T-cell (primary cell): ENCODE results near the gene ARSG. TPM values are rescaled to one million over a fixed set of nuclear protein-coding genes. Genes with fewer than 3 reads are reported as not detected.
A peak's percentile ranks its signal among the peaks of the same experiment; 100 is the strongest.

Source experiments
- ATAC-seq, 4 experiments: fragments of 200-7000 bp in 3 of 4; fragments of 150-1000 bp in 1 of 4; cut with Tn5 transposase; replicated peaks in 1 of 4; 1 replicate in 3 of 4; 2 replicates in 1 of 4; pipeline ENCODE4 v1.10.0; 2021; ENCODE audit warnings: moderate library complexity in 3 of 4, mild to moderate bottlenecking in 2 of 4, moderate number of reproducible peaks in 1 of 4
- CTCF ChIA-PET, 2 donors: fragments of 300-600 bp; sonication (Branson Sonifier 250); formaldehyde crosslinking; loops; one replicate each; lab custom pipeline; 2022; ENCODE audit warnings: antibody characterized with exemption in 2 of 2; lab: Charles Lee
- POLR2A ChIA-PET, 2 donors: fragments of 300-600 bp; sonication (Branson Sonifier 250); formaldehyde crosslinking; loops; one replicate each; lab custom pipeline; 2022; ENCODE audit warnings: antibody characterized with exemption in 2 of 2; lab: Charles Lee
- DNase-seq, 35 experiments: peaks; one replicate each; pipeline versions ENCODE4 v3.0.0 to v3.0.0-alpha.2; 2013 to 2023
- H3K27ac ChIP-seq: one replicate; pipeline ENCODE4 v1.5.1; 2013; ENCODE audit warnings: low read length
- H3K27me3 ChIP-seq, 2 experiments: replicated peaks in 1 of 2; 1 replicate in 1 of 2; 2 replicates in 1 of 2; pipeline versions ENCODE4 v1.6.1 to v1.7.0; 2013; ENCODE audit warnings: low read length in 1 of 2, mixed read lengths in 1 of 2; ENCODE audit not compliant: control insufficient read depth in 2 of 2, insufficient read depth in 2 of 2; ENCODE audit errors: extremely low read depth in 1 of 2
- H3K36me3 ChIP-seq, 2 donors: 1 replicate in 1 of 2; 2 replicates in 1 of 2; pipeline versions ENCODE4 v1.6.1 to v1.7.0; 2013; ENCODE audit warnings: low read length in 1 of 2; ENCODE audit not compliant: control insufficient read depth in 2 of 2, insufficient read depth in 1 of 2; ENCODE audit errors: extremely low read depth in 1 of 2
- H3K4me1 ChIP-seq, 2 experiments: 1 replicate in 1 of 2; 2 replicates in 1 of 2; pipeline versions ENCODE4 v1.6.1 to v1.7.0; 2013; ENCODE audit warnings: low read length in 2 of 2, mixed read lengths in 1 of 2; ENCODE audit not compliant: insufficient read depth in 2 of 2, control insufficient read depth in 1 of 2; ENCODE audit errors: extremely low read depth in 1 of 2
- H3K4me3 ChIP-seq, 2 donors: 1 replicate in 1 of 2; 2 replicates in 1 of 2; pipeline versions ENCODE4 v1.5.1 to v1.7.0; 2013; ENCODE audit warnings: mild to moderate bottlenecking in 2 of 2, low read length in 1 of 2, moderate library complexity in 1 of 2; ENCODE audit not compliant: control insufficient read depth in 1 of 2; ENCODE audit errors: extremely low read depth in 1 of 2
- H3K9me3 ChIP-seq: 2 replicates; pipeline ENCODE4 v1.7.0; 2013
- H3K27ac Mint-ChIP-seq, 2 donors: one replicate each; pipeline ENCODE4 v1.8.0; 2020 to 2021; ENCODE audit warnings: mild to moderate bottlenecking in 2 of 2, mixed read lengths in 2 of 2
- H3K27me3 Mint-ChIP-seq, 2 donors: one replicate each; pipeline ENCODE4 v1.8.0; 2021 to 2022; ENCODE audit warnings: mixed read lengths in 2 of 2
- H3K36me3 Mint-ChIP-seq: one replicate; pipeline ENCODE4 v1.8.0; 2021; ENCODE audit warnings: mixed read lengths
- H3K4me1 Mint-ChIP-seq, 3 donors: one replicate each; pipeline ENCODE4 v1.8.0; 2020 to 2022; ENCODE audit warnings: mixed read lengths in 3 of 3, mild to moderate bottlenecking in 1 of 3
- H3K4me3 Mint-ChIP-seq, 3 donors: one replicate each; pipeline ENCODE4 v1.8.0; 2020 to 2022; ENCODE audit warnings: mild to moderate bottlenecking in 3 of 3, mixed read lengths in 3 of 3, moderate library complexity in 3 of 3
- H3K9me3 Mint-ChIP-seq, 3 donors: one replicate each; pipeline ENCODE4 v1.8.0; 2020 to 2022; ENCODE audit warnings: mixed read lengths in 3 of 3
- WGBS: methylation state at CpG from one replicate; pipeline ENCODE4 v1.1.5; 2013; ENCODE audit warnings: missing lambda C conversion rate; ENCODE audit not compliant: insufficient coverage; 5-methylcytosine and 5-hydroxymethylcytosine counted together
- total RNA-seq, 35 experiments: library from RNA in 6 of 35; stranded (reverse) in 6 of 35; fragments of 120-200 nt in 1 of 35; gene quantifications; one replicate each; pipeline versions ENCODE4 v1.2.1 to v1.2.4 and lab custom pipeline; 2013 to 2026

The ARSG gene
- total RNA-seq, 5 donors from 2014 or later (not counting 1 experiment from before 2014, with no cell fraction given): 14.5 to 22.9 (median 17.8) TPM

DNA sequence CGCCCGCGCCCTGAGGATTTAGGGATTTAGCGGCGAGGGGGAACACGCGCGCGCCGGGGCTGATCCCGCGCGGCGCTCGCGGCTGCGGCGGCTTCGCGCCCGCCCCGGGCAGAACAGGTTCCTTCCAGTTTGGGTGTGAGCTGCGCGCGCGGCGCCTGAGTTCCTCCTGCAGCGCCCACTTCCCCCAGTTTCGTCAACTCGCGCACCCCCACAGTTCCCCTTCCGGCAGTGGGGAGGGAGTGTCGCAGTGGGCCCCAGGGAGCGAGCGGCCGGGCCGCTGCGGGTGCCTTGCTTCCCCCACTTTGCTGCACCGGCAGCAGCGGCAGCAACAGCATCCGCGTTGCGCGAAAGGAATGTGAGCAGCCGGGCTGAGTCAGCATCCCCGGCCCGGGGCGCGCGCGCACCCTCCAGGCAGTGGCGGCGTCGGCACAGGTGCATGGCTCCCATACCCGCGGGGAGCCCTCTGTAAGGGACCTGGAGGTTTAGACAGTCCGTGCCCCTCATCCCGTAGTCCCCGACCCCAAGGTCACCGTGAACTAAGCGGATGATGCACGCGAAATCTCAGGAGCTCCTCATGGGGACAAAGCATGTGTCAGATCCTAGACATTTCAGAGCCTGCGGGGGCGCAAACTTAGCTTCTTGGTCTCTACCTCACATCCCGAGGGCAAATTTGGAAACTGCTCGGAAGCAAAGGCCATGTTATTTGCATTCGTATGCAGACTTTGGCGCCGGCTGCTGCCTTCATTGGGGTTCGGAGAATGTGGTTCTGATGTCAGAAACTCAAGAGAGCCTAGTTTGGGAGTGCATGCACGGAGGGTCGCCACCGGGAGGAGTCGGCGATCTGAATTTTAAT is 767 bp downstream of the ARSG start:
- Mint-ChIP-seq H3K4me1 (peaks cover 62 to 76% (median 69%) of the 10 kb centered on the region in 3 donors), H3K27me3 (no peaks in the 10 kb centered on the region), H3K27ac (peak overlapping the region; percentile 92), H3K36me3 (no peaks in the 10 kb centered on the region), H3K9me3 (no peaks in the 10 kb centered on the region), H3K4me3 (peak overlapping the region; percentile 78 to 99 (median 83))
- 3% methylated on average over 71 of the region's 76 CpGs for WGBS
- Histone ChIP-seq H3K27ac (peak overlapping the region; percentile 88), H3K27me3 (no peaks in the 10 kb centered on the region), H3K4me1 (peaks cover 27 to 78% of the 10 kb centered on the region in 2 experiments), H3K36me3 (no peaks in the 10 kb centered on the region), H3K9me3 (no peaks in the 10 kb centered on the region), H3K4me3 (peak overlapping the region; percentile 62 to 66)
- ChIA-PET CTCF (interaction anchor here in 1 of 2 donors (0.7 kb wide), 1 partner anchor 110 kb away, joined by 4 read pairs; no protein-coding TSS in a partner anchor), POLR2A (interaction anchor here (0.7 to 1.1 kb wide), 4 partner anchors 55 to 175 kb away, joined by 3 to 4 read pairs (median 3); no protein-coding TSS in a partner anchor)
- DNase-seq (peak; percentile 89 to 97 (median 95)), ATAC-seq (peak; percentile 75 to 79 (median 76))

DNA sequence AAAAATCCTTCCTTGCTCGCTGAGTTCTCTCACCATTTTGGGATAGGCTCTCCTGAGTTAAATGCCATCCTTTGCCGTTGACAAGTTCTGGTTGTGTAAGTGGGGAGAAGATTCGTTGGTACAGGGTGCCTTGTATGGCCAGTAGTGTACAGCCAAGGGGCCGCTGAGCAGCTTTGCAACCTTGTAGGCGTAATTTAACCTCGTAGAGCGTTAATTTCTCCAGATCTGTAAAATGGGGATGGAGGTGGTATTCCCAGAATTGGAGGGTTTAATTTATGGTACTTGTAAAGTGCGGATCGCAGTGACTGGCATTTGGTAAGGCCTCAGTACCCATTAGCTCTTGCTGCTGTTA is 1.4 kb downstream of the ARSG start:
- H3K4me1 Mint-ChIP-seq: peaks cover 63 to 77% (median 69%) of the 10 kb centered on the region in 3 donors
- Histone ChIP-seq H3K27ac (peak overlapping the region; percentile 88), H3K36me3 (no peaks in the 10 kb centered on the region), H3K4me1 (peaks cover 33 to 84% of the 10 kb centered on the region in 2 experiments), H3K4me3 (peak overlapping the region; percentile 62 to 66), H3K27me3 (no peaks in the 10 kb centered on the region), H3K9me3 (no peaks in the 10 kb centered on the region)
- no peaks in the 10 kb centered on the region for H3K27me3 Mint-ChIP-seq
- 42% methylated on average over 4 of the region's 9 CpGs for WGBS
- DNase-seq (no peak), ATAC-seq (no peak)
- CTCF ChIA-PET: interaction anchor here in 1 of 2 donors (0.6 kb wide), 1 partner anchor 30 kb away, joined by 4 read pairs; no protein-coding TSS in a partner anchor
- no peaks in the 10 kb centered on the region for H3K9me3 Mint-ChIP-seq
- H3K27ac Mint-ChIP-seq: peak overlapping the region; percentile 92
- POLR2A ChIA-PET: interaction anchor here in 1 of 2 donors (1.1 kb wide), 1 partner anchor 54 kb away, joined by 3 read pairs; no protein-coding TSS in a partner anchor
- no peaks in the 10 kb centered on the region for H3K36me3 Mint-ChIP-seq
- peak overlapping the region; percentile 78 to 99 (median 83) for H3K4me3 Mint-ChIP-seq

DNA sequence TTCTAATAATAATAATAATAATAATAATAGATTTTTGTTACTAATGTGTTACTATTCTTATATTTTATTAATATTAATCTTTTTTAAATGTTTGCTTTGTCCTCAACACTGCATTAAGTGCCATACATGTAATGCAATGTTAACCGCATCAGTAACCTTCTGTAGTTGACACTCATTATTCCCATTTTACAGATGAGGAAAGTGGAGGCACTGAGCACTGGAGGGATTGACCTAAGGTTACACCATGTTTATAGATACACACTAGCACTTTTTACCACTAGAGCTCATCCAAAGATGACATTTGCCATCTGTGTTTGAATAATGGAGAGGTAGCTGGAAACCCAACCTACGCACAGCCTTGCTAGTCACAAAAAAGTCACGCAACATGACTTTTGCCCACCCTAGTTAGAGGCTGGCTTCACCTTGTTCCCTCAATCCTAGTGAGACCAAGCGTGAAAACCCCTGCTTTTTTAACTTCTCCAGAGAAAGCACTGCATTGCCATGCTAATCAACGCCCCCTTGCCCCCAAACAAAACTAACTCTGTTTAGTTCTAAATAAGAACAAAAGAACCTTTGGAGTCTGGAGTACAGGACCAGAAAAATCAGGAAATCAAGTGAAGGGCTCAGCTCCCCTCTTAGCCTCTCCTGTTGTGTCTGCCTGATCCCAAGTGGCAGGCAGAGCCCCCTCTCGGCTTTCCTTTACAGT is 2.3 kb downstream of the ARSG start:
- Mint-ChIP-seq H3K27ac (peak overlapping the region in 1 of 2 donors; percentile 67), H3K4me1 (peaks cover 63 to 78% (median 68%) of the 10 kb centered on the region in 3 donors), H3K4me3 (no peak overlapping the region), H3K9me3 (no peaks in the 10 kb centered on the region), H3K36me3 (no peaks in the 10 kb centered on the region), H3K27me3 (no peaks in the 10 kb centered on the region)
- DNase-seq (no peak), ATAC-seq (no peak)
- no peak overlapping the region for H3K4me3 ChIP-seq
- CTCF ChIA-PET: interaction anchor here in 1 of 2 donors (0.6 kb wide), 1 partner anchor 31 kb away, joined by 4 read pairs; no protein-coding TSS in a partner anchor
- POLR2A ChIA-PET: interaction anchor here in 1 of 2 donors (1.1 kb wide), 1 partner anchor 53 kb away, joined by 3 read pairs; no protein-coding TSS in a partner anchor
- no peak overlapping the region for H3K27ac ChIP-seq
- H3K36me3 ChIP-seq: no peaks in the 10 kb centered on the region
- no peaks in the 10 kb centered on the region for H3K9me3 ChIP-seq
- 98% methylated on average over 4 of the region's 6 CpGs for WGBS
- H3K27me3 ChIP-seq: no peaks in the 10 kb centered on the region
- peaks cover 38 to 84% of the 10 kb centered on the region in 2 experiments for H3K4me1 ChIP-seq

- Mint-ChIP-seq H3K4me1 (peaks cover 63 to 75% (median 65%) of the 10 kb centered on the region in 3 donors), H3K27me3 (no peaks in the 10 kb centered on the region), H3K36me3 (no peaks in the 10 kb centered on the region), H3K4me3 (no peak overlapping the region), H3K9me3 (no peaks in the 10 kb centered on the region), H3K27ac (peak overlapping the region in 1 of 2 donors; percentile 67)
- Histone ChIP-seq H3K4me3 (no peak overlapping the region), H3K9me3 (no peaks in the 10 kb centered on the region), H3K36me3 (no peaks in the 10 kb centered on the region), H3K4me1 (peaks cover 40 to 79% of the 10 kb centered on the region in 2 experiments), H3K27me3 (no peaks in the 10 kb centered on the region), H3K27ac (no peak overlapping the region)
- 100% methylated on average over 2 of the region's 3 CpGs for WGBS
- ChIA-PET CTCF (no interaction called here), POLR2A (no interaction called here)
- ATAC-seq (no peak), DNase-seq (no peak)
These were observed 2.9 kb downstream of the ARSG start for GRCh38 chr17:68294196-68294555.

GRCh38 chr17:68294617-68295016 is 3.3 kb downstream of the ARSG start:
- Histone ChIP-seq H3K27ac (no peak overlapping the region), H3K27me3 (no peaks in the 10 kb centered on the region), H3K36me3 (no peaks in the 10 kb centered on the region), H3K9me3 (no peaks in the 10 kb centered on the region), H3K4me1 (peaks cover 36 to 75% of the 10 kb centered on the region in 2 experiments), H3K4me3 (no peak overlapping the region)
- ChIA-PET POLR2A (no interaction called here), CTCF (no interaction called here)
- Mint-ChIP-seq H3K4me3 (peak overlapping the region in 1 of 3 donors; percentile 29), H3K27me3 (no peaks in the 10 kb centered on the region), H3K36me3 (no peaks in the 10 kb centered on the region), H3K9me3 (no peaks in the 10 kb centered on the region), H3K27ac (peak overlapping the region; percentile 29 to 87), H3K4me1 (peaks cover 63 to 75% (median 64%) of the 10 kb centered on the region in 3 donors)
- DNase-seq (no peak), ATAC-seq (no peak)
- WGBS: 92% methylated on average over 2 of the region's 4 CpGs

DNA sequence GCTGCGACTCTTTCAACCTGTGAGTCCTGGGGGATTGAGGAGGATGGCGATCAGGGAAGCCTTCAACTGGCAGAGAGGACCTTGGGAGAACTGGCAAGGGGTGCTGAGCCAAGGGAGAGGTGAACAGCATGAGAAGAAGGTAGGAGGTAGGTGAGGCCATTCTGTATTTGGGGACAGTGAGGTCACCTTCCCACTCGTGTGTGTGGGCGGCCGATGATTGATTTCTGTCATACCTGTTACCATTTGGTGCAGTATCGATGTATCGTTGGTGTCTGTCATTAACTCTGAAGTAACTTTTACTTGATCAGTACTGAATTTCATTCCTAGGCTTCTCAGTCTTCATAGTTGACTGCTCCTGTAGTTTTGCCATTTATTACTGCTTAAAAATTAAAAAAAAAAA is 3.8 kb downstream of the ARSG start:
- ChIA-PET CTCF (no interaction called here), POLR2A (no interaction called here)
- no peaks in the 10 kb centered on the region for H3K36me3 ChIP-seq
- Mint-ChIP-seq H3K27me3 (no peaks in the 10 kb centered on the region), H3K9me3 (no peaks in the 10 kb centered on the region), H3K27ac (peak overlapping the region; percentile 29 to 87), H3K4me1 (peaks cover 58 to 73% (median 63%) of the 10 kb centered on the region in 3 donors), H3K4me3 (peak overlapping the region in 1 of 3 donors; percentile 29), H3K36me3 (no peaks in the 10 kb centered on the region)
- ATAC-seq: no peak
- no peak overlapping the region for H3K4me3 ChIP-seq
- no peaks in the 10 kb centered on the region for H3K9me3 ChIP-seq
- no peaks in the 10 kb centered on the region for H3K27me3 ChIP-seq
- H3K4me1 ChIP-seq: peaks cover 32 to 70% of the 10 kb centered on the region in 2 experiments
- WGBS: 100% methylated on average over 2 of the region's 7 CpGs
- no peak for DNase-seq
- H3K27ac ChIP-seq: no peak overlapping the region
